Glomerular endothelial cell (primary cell): Measurements from ENCODE around the gene ITPR1. TPM values are rescaled to one million over a fixed set of nuclear protein-coding genes. Genes with fewer than 3 reads are reported as not detected.

Experiments used
- DNase-seq: peaks from one replicate; pipeline ENCODE4 v3.0.0-alpha.2; 2011; ENCODE audit warnings: low read depth, low spot score; ENCODE audit errors: extremely low read depth
- total RNA-seq: library from RNA; depleted of rRNA; stranded (reverse); fragments of >200 nt; gene quantifications from 2 replicates; pipeline ENCODE4 v1.2.3, GENCODE V29; 2015

ITPR1 gene
- total RNA-seq, 1 donor from 2014 or later, result 12.5 TPM

DNA sequence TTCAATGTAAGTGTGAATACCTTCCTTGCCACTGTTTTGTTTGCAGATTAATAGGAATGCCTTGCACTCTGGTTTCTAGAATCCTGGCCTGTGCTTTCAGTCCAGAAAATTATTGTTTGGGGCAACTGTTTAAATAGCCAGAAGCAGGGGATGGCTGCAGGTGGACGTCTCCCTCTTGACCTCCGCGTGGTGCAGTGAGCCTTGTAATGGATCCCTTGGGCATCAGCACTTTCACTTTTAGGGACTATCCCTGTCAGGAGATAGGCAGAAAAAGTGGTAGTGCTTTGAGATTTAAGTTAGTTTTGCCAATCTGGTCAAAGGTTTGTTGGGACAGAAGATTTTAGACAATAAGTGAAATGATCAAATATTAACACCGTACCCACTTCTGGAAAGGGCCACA lies 307.4 kb downstream of the ITPR1 start:
- DNase-seq, result no peak

DNA sequence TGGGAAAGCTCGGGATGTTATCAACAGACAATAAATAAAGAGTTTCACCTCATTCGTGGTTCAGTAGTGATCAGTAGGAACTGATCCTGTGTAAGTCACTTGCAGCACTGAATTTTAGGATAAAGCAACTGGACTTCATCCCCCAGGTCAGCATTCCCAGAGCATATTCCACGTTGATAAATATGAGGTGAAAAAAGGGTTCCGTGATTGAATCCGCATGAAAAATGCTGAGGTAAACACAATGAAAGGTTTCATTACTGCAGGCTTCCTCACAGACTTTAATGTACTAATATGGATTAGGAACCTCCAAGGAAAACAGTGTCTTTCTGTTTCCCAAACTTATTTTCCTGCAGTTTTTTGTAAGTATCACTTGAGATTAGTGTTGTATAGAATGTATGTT lies 308.7 kb downstream of the ITPR1 start:
- no peak for DNase-seq

DNA sequence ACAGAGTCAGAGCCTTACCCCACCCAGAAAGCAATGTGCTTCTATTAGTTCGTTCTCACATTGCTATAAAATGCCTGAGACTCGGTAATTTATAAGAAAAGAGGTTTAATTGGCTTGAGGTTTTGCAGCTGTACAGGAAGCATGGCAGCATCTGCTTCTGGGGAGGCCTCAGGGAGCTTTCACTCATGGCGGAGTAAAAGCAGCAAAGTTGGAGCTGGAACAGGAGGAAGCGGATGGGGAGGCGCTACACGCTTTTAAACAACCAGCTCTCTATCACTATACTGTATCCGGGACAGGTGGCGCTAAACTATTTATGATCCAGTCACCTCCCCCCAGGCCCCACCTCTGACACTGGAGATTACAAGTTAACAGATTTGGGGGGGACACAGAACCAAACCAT lies 309.8 kb downstream of the ITPR1 start:
- DNase-seq, result no peak

- DNase-seq, result no peak
These were observed 311.3 kb downstream of the ITPR1 start for GRCh38 chr3:4804161-4805058.

DNA sequence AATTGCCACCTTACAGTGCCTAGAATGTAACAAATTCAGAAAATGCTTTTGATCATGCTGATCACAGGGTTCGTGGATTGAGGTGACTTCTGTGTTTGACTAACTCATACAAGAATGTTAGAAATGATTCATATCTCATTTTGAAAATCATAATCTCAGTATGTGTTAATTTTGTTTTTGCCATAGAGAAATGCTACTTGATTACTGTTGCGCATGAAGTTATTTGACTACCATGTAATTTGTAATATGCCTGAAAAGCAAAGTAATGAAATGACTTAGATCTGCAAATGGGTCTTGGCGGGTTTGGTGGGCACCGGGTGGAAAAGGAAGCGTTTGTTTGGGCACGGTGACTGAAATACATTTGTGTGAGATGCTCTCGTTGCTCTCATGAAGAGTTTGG lies 312.5 kb downstream of the ITPR1 start:
- DNase-seq, result no peak

DNA sequence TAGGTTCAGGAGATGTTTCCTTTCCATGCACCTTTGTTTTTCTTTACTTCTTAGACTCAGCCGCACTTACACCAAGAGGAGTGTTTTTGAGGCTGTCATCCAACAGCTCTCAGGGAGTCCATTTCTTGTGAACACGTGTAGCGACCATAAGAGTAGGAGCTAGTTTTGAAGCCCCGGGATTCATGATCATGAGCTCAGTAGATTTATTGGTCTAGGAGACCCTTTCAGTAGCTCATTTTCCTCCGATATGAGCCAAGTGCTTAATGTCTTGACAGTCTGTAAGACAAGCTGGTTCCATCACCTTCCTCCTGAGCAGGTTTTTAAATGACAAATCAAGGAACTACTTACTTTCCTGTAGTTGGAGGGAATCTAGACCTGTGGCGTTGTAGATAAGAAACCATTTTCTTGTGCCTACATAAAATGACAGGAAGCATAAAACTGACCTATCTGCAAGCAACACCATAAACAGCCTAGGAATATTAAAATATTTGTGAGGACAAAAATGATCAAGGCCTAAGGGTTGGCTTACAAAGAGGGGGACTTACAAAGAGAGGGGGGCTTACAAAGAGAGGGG lies 313.5 kb downstream of the ITPR1 start:
- DNase-seq, result no peak

DNA sequence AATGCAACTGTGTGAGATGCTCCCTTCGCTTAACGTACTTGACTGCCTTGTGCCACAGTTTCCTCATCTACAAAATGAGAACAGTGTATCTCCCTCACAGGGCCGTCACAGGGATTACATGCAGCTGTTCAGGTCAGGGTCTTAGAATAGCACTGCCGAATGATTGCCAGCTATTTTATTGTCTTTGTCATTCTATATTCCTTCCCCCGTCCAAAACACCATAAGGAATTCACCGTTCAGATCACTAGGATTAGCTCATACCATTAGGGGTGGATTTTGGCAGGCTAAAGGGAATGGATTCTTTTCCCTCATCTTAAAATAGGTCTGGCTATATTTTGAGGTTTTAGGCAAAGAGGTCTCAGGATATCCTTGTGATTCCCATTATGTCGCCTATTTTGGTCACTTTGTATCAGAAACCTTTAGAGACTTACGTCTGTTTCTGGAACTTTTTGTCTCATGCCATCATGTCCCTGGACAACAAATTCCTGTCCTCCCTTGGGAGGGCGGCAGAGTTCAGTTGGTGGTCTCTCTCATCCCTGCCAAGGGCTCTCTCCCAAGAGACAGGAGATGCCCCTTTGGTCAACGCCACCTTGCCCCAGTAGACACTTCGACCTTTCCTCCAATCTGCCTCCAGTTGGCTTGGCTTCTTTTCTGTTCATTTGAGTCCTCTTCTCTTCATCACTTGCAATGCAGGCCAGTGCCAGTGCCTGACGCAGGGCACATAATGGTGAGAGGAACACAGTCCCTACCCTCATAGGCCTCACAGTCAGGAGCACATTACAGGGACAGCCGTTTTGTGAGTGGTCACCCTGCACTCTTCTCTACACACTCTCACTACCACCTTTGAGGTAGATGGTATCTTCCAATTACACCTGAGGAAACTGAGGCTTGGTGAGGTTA lies 314.5 kb downstream of the ITPR1 start:
- no peak for DNase-seq

- DNase-seq, result no peak
These were observed 315.5 kb downstream of the ITPR1 start for GRCh38 chr3:4808637-4809036.

GRCh38 chr3:4809922-4810321 lies 316.8 kb downstream of the ITPR1 start:
- no peak for DNase-seq

DNA sequence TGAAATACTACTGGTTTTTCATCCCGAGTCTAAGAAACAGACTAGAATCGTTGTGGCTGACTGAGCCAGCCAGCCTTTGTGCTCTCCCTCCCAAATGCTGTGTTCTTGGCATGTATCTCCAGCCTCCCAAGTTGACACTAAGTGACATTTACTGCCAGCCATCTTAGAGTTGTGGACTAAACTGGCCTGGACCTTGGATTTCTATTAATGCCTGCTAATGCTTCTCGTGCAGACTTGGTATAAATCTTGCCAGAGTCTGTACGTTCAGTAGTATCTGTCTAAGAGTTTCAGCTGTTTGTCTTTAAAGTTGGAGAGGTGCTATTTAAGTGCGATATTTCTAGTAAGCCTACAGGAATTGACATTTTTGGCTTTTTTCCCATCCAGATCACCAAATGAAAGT lies 319.4 kb downstream of the ITPR1 start:
- DNase-seq, result no peak

DNA sequence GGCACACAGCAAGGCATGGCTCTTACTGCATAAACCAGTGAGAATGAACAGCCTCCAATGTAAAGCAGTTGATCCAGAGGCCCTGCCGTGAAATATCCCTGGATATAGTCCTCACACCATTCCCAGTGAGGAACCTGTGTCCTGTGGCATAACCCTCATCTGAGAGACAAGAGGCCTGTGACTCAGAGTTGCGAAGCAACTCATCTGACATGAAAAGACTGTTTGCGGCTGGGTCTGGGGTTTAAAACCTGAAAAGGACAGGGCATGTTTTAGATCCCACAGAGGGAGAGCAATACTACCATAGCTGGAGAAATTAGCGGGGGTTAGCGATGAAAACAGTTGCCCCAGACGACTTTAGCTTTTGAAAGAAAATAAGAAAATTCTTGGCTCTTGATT lies 320.8 kb downstream of the ITPR1 start:
- DNase-seq, result no peak

DNA sequence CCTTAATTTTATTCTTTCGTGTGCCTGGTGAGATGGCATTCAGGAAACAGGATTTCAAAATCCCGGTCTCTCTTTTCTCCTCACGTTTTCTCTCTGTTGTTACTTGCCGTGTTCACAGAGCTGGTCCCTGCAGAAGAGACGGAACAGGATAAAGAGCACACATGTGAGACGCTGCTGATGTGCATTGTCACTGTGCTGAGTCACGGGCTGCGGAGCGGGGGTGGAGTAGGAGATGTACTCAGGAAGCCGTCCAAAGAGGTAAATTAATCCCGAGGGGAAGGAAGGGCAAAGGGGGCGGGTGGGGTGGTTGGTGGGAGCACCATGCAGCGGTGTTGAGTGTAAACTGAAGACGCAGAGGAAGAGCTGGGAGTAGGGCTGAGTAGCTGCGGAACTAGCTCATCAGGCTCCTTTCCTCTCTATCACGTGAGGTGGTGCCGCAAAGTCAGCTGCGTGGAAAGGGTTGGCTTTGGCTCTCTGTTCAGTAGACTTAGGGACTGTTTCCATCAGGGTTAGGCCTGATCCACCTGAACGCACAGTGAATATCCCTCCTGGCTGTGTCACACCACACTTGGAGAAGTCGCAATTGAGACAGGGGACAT lies 321.3 kb downstream of the ITPR1 start:
- peak; percentile 44 for DNase-seq

DNA sequence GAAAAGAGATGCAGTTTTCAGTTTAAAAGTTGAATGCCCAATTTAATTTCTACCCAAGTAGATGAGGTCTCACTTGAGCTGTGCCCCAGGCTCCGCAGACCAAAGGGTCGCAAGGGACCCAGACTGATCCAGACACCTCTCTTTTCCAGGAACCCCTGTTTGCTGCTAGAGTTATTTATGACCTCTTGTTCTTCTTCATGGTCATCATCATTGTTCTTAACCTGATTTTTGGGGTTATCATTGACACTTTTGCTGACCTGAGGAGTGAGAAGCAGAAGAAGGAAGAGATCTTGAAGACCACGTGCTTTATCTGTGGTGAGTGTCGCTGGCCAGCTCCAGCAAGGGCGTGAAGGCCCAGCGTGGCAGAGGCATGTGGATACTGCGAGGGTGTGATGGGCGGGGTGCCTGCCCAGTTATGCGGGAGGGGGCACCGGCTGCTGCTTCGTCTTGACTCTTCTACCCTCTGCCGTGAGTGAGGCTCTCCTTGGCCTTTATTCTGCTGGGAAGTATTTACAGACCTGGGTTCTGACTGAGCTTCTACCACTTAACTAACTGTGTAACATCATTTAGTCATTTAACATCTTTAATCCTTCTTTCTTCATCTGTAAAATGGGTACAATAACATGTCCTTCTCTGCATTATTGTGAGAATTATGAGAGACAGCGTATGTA lies 321.9 kb downstream of the ITPR1 start:
- DNase-seq, result no peak

GRCh38 chr3:4816306-4816705 lies 323.2 kb downstream of the ITPR1 start:
- no peak for DNase-seq

DNA sequence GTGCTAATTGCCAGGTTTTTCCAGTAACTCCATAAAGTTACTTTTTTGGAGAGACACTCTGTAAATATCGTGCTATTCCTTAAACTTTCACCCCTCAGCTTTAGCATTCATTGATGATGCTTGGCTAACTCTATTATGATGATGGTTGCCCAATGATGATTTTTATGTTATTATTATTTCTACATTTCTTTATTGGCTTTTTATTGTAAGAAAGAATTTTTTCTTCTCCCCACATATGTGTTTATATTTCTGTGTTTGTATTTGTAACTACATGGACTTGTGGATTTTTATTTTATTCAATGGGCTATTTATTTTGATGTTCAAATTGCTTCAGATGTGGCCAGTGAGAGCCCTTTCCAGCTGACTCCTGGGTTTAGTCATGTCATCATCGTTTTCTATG lies 323.6 kb downstream of the ITPR1 start:
- DNase-seq, result no peak

DNA sequence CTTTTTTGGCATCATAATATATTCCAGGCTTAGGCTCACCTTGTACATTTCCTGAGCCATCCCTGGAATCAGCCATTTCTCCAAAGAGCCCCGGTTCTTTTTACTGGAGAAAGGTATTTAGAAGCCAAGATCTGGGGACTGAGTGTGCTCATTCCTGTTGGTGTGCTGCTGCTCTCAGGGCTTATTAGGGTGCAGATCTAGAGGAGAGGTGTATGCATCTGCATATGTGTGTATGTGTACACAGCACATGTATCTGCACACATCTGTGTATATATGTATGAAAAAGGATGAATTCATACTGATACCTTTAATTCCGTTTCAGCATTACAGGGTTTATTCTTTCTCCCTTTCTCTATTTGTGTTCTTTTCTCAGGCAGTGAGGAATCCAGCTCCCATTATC lies 324.0 kb downstream of the ITPR1 start:
- no peak for DNase-seq

DNA sequence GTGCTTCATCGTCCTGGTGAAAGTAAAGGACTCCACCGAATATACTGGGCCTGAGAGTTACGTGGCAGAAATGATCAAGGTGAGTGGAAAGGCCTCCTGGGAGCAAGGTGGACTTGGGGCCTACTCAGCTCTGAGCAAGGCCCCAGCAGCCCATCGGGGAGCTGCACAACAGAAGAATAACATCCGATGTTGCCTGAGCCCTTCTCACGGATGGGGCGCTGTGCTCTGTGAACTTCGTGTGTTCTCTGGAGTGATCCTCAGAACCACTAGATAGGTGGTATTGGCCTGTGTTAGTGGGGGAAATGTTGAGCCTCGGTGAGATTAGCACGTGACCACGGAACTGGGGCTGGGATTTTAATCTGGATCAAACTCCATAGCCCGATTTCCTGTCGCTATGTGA lies 325.0 kb downstream of the ITPR1 start:
- DNase-seq, result no peak

DNA sequence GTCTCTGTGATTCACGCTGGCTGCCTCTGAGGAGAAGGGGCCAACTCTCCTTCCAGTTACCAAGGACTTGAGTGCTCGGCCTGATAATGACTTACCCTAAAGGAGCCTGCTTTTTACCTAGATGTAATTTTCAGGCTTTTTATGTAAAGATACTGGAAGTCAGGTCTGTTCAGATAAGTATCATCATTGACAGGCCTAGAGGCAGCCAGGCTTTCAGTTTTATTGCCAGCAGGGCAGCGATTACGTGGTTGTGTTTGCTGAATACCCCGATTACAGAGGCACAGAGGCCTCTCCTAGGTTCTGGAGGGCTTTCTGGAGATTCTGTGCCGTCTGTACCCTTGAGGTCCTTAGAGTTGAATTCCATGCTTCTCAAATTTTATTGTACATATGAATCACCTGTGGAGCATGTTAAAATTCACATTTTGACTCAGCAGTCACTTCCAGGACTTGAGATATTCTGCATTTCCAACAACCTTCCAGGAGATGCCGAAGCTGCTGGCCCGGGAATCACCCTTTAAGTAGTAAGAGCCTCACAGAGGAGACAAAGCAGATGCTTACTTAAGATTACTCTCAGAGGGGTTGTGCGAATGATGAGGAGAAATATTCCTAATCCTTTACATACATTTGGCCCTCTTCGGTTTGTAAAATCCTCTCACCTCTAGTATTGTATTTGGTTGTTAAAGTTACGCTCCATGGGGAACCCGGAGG lies 326.0 kb downstream of the ITPR1 start:
- DNase-seq, result no peak

DNA sequence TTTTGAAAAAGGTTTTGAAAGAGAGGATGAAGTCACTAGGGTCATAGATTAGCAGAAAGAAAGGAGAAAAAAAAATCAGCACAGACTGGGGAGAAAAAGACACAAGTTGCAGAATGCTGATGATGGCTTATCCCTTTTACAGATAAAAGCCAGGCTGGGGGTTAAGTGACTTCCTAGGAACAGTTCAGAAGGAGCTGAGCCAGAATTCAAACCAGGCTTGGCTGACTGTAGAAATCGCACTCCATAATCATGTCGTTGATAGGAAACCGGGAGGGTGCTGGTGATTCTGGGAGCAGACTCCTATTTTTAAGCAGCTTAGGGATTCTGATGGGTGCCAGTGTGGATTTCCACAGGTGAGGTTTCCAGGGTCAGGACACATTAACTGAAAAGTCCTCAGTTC lies 326.6 kb downstream of the ITPR1 start:
- DNase-seq, result no peak
